H1 (cell line): ENCODE data around the gene UPK2. TPM values are rescaled to one million over a fixed set of nuclear protein-coding genes. Genes with fewer than 3 reads are reported as not detected.

ENCODE experiments used
- JUN ChIP-seq: IDR thresholded peaks from 2 replicates; pipeline ENCODE4 v1.6.1; 2011; ENCODE audit warnings: low read depth, mild to moderate bottlenecking, improper control_type of control experiment, low read length
- RNF2 ChIP-seq: fragments of 200-900, 300-1000 bp; sonication (generic); IDR thresholded peaks from 2 replicates; pipeline ENCODE4 v1.7.1; 2016; ENCODE audit warnings: borderline replicate concordance, low read depth, mild to moderate bottlenecking, antibody characterized with exemption, low read length; ENCODE audit not compliant: poor library complexity, severe bottlenecking; ENCODE audit errors: missing control alignments
- polyA plus RNA-seq, 7 experiments: library from polyadenylated mRNA; depleted of rRNA in 3 of 7; stranded (reverse) in 5 of 7; unstranded in 2 of 7; fragments of >200 nt in 5 of 7; fragments of 200-250 nt in 2 of 7; gene quantifications; 1 replicate in 5 of 7; 2 replicates in 1 of 7; 4 replicates in 1 of 7; pipeline versions ENCODE4 v1.2.1 to v1.2.3, GENCODE V29; 2011 to 2013; ENCODE audit warnings: missing spikeins in 2 of 7, mixed read lengths in 2 of 7
- total RNA-seq: library from RNA; stranded (reverse); fragmentation: NEBNext Ultra II Directional; extraction: Animal tissue kit (Norgen Biotek cat#: 25700); gene quantifications from 2 replicates; pipeline ENCODE4 v1.2.1, GENCODE V29; 2021

The UPK2 gene
- total and polyA plus RNA-seq, 2 of the 8 experiments (the other 6 are each of a cell fraction or from before 2014, with no cell fraction given), result 0.76 TPM; not detected in 1

DNA sequence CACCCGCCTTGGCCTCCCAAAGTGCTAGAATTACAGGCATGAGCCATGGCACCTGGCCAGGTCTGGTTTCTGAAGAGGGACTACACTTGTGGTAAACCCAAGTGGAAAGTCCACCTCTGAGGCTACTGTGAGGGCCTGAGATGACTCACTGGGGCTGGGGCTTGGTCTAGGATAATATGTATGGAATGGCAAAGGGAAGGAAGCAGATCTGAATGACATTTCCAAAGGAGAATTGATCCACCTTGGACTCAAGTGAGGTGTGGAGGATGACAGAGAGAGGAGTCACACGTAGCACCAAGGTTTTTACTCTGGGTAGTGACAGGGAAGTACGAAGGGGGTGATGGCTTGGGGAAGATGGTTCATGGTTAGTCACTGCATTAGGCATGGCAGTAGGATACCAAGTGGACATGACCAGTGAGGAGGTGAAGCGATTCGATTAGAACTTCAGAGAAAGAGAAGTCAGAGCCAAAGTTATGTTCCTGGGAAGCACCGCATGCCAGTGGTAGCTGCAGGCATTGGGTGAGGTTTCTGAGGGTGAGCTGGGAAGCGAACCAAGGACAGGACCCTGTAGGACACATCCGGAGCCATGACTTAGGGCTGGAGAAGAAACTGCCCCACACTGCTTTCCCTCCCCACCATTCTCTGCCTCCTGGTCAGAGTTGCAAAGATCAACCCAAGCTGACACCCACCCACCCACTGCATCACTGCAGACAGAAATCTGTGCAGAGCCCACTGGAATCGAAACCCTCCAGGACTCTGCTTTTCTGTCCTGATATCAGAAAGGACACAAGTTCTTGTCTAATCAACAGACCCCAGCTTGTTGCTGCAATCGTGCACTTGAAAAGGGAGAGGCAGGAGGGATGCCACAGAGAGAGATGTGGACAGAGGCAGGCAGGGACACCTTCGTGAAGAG, 17.4 kb upstream of the UPK2 start (continued):
- TF ChIP-seq RNF2 (no peak), JUN (no peak)
